B cell (primary cell): ENCODE results near the gene ACIN1. TPM values are rescaled to one million over a fixed set of nuclear protein-coding genes. Genes with fewer than 3 reads are reported as not detected.

ENCODE experiments used
- ATAC-seq: fragments of 200-7000 bp; cut with Tn5 transposase; one replicate; pipeline ENCODE4 v1.10.0; 2021; ENCODE audit warnings: low read depth, mild to moderate bottlenecking, moderate number of reproducible peaks, moderate library complexity
- CTCF ChIA-PET: fragments of 350-600 bp; sonication (Branson Sonifier 250); formaldehyde crosslinking; loops from one replicate; lab custom pipeline; 2021; ENCODE audit warnings: antibody characterized with exemption, inconsistent platforms; lab: Charles Lee
- POLR2A ChIA-PET: fragments of 350-600 bp; sonication (Branson Sonifier 250); formaldehyde crosslinking; loops from one replicate; lab custom pipeline; 2021; ENCODE audit warnings: antibody characterized with exemption; lab: Charles Lee
- DNase-seq: peaks from one replicate; pipeline ENCODE4 v3.0.0; 2013
- H2AFZ ChIP-seq: 2 replicates; pipeline ENCODE4 v1.6.1; 2012; ENCODE audit warnings: mild to moderate bottlenecking, low read depth, low read length; ENCODE audit not compliant: insufficient read depth, poor library complexity, severe bottlenecking
- H3K27ac ChIP-seq, 2 donors: 1 replicate in 1 of 2; 2 replicates in 1 of 2; pipeline ENCODE4 v1.5.1; 2012 to 2013; ENCODE audit warnings: low read length in 2 of 2, mild to moderate bottlenecking in 2 of 2, moderate library complexity in 1 of 2
- H3K27me3 ChIP-seq, 4 experiments: fragments of 200-600 bp in 1 of 4; sonication (generic) in 1 of 4; replicated peaks in 1 of 4; 1 replicate in 2 of 4; 2 replicates in 2 of 4; pipeline versions ENCODE4 v1.6.1 to v1.7.0; 2013 to 2016; ENCODE audit warnings: low read length in 3 of 4, mild to moderate bottlenecking in 2 of 4, mixed read lengths in 1 of 4, moderate library complexity in 1 of 4; ENCODE audit not compliant: insufficient read depth in 4 of 4, control insufficient read depth in 3 of 4; ENCODE audit errors: control extremely low read depth in 1 of 4
- H3K36me3 ChIP-seq, 2 experiments: replicated peaks in 1 of 2; 1 replicate in 1 of 2; 2 replicates in 1 of 2; pipeline versions ENCODE4 v1.6.1 to v1.7.1; 2013; ENCODE audit warnings: low read length in 1 of 2; ENCODE audit not compliant: insufficient read depth in 2 of 2, control insufficient read depth in 1 of 2; ENCODE audit errors: control extremely low read depth in 1 of 2, extremely low read depth in 1 of 2
- H3K4me1 ChIP-seq, 2 donors: fragments of 200-600 bp in 1 of 2; sonication (generic) in 1 of 2; 1 replicate in 1 of 2; 2 replicates in 1 of 2; pipeline versions ENCODE4 v1.5.1 to v1.6.1; 2013 to 2017; ENCODE audit warnings: low read length in 2 of 2; ENCODE audit not compliant: control insufficient read depth in 2 of 2, insufficient read depth in 2 of 2
- H3K4me2 ChIP-seq: replicated peaks from 2 replicates; pipeline ENCODE3; 2012; ENCODE audit warnings: mild to moderate bottlenecking, low read depth, low read length; ENCODE audit not compliant: poor library complexity, severe bottlenecking
- H3K4me3 ChIP-seq, 5 experiments: fragments of 200-600 bp in 1 of 5; sonication (generic) in 1 of 5; 1 replicate in 3 of 5; 2 replicates in 2 of 5; pipeline versions ENCODE4 v1.5.1 to v1.7.0; 2011 to 2016; ENCODE audit warnings: low read length in 4 of 5, mild to moderate bottlenecking in 4 of 5, low read depth in 2 of 5, control low read depth in 1 of 5, moderate library complexity in 1 of 5; ENCODE audit not compliant: insufficient read depth in 1 of 5; ENCODE audit errors: control extremely low read depth in 1 of 5, extremely low read depth in 1 of 5
- H3K79me2 ChIP-seq: fragments of 200-600 bp; sonication (generic); one replicate; pipeline ENCODE4 v1.6.0; 2016; ENCODE audit warnings: low read length; ENCODE audit not compliant: control insufficient read depth, insufficient read depth
- H3K9ac ChIP-seq: fragments of 200-600 bp; sonication (generic); 2 replicates; pipeline ENCODE4 v1.6.1; 2017; ENCODE audit warnings: mild to moderate bottlenecking, low read length, moderate library complexity
- H3K9me3 ChIP-seq, 3 donors: one replicate each; pipeline versions ENCODE4 v1.6.1 to v1.7.1; 2013; ENCODE audit warnings: low read length in 2 of 3; ENCODE audit not compliant: control insufficient read depth in 2 of 3, insufficient read depth in 1 of 3; ENCODE audit errors: control extremely low read depth in 1 of 3
- H4K20me1 ChIP-seq: 2 replicates; pipeline ENCODE4 v1.6.0; 2012; ENCODE audit warnings: mild to moderate bottlenecking, low read length; ENCODE audit not compliant: insufficient read depth, control insufficient read depth, poor library complexity, severe bottlenecking
- H3K27ac Mint-ChIP-seq: one replicate; pipeline ENCODE4 v1.8.0; 2021; ENCODE audit warnings: mixed read lengths
- H3K27me3 Mint-ChIP-seq: one replicate; pipeline ENCODE4 v1.8.0; 2021; ENCODE audit warnings: mixed read lengths
- H3K4me1 Mint-ChIP-seq: one replicate; pipeline ENCODE4 v1.8.0; 2021; ENCODE audit warnings: mixed read lengths
- H3K4me3 Mint-ChIP-seq: one replicate; pipeline ENCODE4 v1.8.0; 2021; ENCODE audit warnings: mixed read lengths
- H3K9me3 Mint-ChIP-seq: one replicate; pipeline ENCODE4 v1.8.0; 2022; ENCODE audit warnings: mixed read lengths; ENCODE audit not compliant: insufficient read depth
- EZH2 ChIP-seq: IDR thresholded peaks from 2 replicates; pipeline ENCODE4 v1.6.1; 2012; ENCODE audit warnings: borderline replicate concordance, low read depth, mild to moderate bottlenecking, moderate library complexity, low read length; ENCODE audit not compliant: insufficient read depth, poor library complexity, severe bottlenecking
- WGBS: methylation state at CpG from one replicate; pipeline ENCODE4 v1.1.5; 2013; ENCODE audit warnings: missing lambda C conversion rate; ENCODE audit not compliant: insufficient coverage; 5-methylcytosine and 5-hydroxymethylcytosine counted together
- intact Hi-C: fragments of 100-400 bp; cut with micrococcal nuclease; formaldehyde crosslinking; loops from one replicate; pipeline ENCODE4 v1.10.0; 2022
- polyA plus RNA-seq: library from polyadenylated mRNA; depleted of rRNA; stranded (reverse); fragments of >200 nt; gene quantifications from 2 replicates; pipeline ENCODE4 v1.2.3, GENCODE V29; 2012
- total RNA-seq, 2 donors: library from RNA; stranded (reverse); fragments of 120-200 nt in 1 of 2; gene quantifications; 1 replicate in 1 of 2; 2 replicates in 1 of 2; pipeline versions ENCODE4 v1.2.3 to v1.2.4, GENCODE V29; 2013 to 2022
- TF ChIP-seq, protein P1 (sequence below): fragments of 200-600 bp; IDR thresholded peaks from one replicate; pipeline ENCODE4 v1.8.0; 2022; ENCODE audit warnings: antibody characterized with exemption, mild to moderate bottlenecking

Gene ACIN1
- total and polyA plus RNA-seq, 2 donors (not counting 1 experiment from before 2014, with no cell fraction given) = 178 to 359 TPM

DNA sequence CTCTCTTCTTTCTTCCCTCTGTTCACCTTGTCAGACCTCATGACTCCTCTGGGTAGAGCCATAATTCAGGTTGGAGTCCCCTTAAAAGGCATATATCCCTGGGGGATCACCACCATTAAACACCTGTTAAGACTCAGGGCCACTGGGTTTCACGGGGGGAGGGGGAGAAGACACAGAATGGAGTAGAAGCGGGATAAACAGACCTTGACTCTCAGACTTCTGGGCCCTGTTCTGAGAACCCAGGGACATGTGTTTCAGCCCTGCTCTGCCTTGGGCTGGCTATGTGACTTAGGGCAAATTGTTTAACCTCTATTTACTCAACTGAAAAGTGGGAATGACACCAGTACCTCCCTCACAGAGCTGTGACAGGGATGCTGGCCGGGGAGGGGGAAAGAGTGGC lies 42.3 kb downstream of the ACIN1 start:
- Histone ChIP-seq H3K4me1 (peaks cover 10 to 13% of the 10 kb centered on the region in 2 donors), H3K4me3 (no peak overlapping the region), H3K4me2 (no peak overlapping the region), H3K9me3 (no peaks in the 10 kb centered on the region), H3K27ac (no peak overlapping the region), H3K9ac (no peak overlapping the region), H3K27me3 (peaks cover 0 to 6% (median 0%) of the 10 kb centered on the region in 4 experiments), H4K20me1 (no peaks in the 10 kb centered on the region), H3K79me2 (no peaks in the 10 kb centered on the region), H2AFZ (no peak overlapping the region), H3K36me3 (no peaks in the 10 kb centered on the region)
- ChIA-PET CTCF (interaction anchor here (1.3 to 19.1 kb wide), 2 partner anchors 67 to 133 kb away, joined by 3 to 1134 read pairs; partner anchors contain the start of gene AJUBA), POLR2A (no interaction called here)
- ATAC-seq = no peak
- TF ChIP-seq, protein P1, sequence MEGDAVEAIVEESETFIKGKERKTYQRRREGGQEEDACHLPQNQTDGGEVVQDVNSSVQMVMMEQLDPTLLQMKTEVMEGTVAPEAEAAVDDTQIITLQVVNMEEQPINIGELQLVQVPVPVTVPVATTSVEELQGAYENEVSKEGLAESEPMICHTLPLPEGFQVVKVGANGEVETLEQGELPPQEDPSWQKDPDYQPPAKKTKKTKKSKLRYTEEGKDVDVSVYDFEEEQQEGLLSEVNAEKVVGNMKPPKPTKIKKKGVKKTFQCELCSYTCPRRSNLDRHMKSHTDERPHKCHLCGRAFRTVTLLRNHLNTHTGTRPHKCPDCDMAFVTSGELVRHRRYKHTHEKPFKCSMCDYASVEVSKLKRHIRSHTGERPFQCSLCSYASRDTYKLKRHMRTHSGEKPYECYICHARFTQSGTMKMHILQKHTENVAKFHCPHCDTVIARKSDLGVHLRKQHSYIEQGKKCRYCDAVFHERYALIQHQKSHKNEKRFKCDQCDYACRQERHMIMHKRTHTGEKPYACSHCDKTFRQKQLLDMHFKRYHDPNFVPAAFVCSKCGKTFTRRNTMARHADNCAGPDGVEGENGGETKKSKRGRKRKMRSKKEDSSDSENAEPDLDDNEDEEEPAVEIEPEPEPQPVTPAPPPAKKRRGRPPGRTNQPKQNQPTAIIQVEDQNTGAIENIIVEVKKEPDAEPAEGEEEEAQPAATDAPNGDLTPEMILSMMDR = no peak
- TF ChIP-seq EZH2 = no peak
- intact Hi-C loops = loop anchor here (10.0 kb wide), 2 partner anchors 668 to 748 kb away; no protein-coding TSS in a partner anchor
- H3K4me3 Mint-ChIP-seq = no peak overlapping the region
- H3K27ac Mint-ChIP-seq = no peak overlapping the region
- peaks cover 14% of the 10 kb centered on the region for H3K4me1 Mint-ChIP-seq
- no peaks in the 10 kb centered on the region for H3K9me3 Mint-ChIP-seq
- H3K27me3 Mint-ChIP-seq = no peaks in the 10 kb centered on the region
- no peak for DNase-seq
- WGBS = 100% methylated on average over 2 of the region's 3 CpGs

DNA sequence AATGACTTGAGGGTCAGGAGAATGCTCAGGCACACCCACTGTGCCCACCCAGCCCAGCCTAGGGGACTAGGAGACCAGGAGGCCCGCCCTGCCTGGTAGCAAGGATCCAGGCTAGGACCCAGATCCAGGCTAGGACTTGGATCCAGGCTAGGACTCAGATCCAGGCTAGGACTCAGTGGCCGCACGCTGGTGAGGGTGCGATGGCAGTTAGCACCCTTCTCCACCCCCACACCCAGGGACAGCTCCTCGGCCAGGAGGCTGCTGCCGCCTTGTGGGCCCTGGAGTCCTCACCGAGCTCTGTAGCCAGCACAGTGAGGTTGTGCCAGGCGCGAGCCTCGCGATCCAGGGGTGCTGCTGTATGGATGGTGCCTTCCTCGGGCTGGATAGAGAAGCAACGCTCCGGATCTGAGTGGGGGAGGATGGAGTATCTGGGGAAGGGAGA lies 42.7 kb downstream of the ACIN1 start:
- H3K4me1 Mint-ChIP-seq = peaks cover 14% of the 10 kb centered on the region
- H3K4me1 ChIP-seq = peaks cover 10 to 13% of the 10 kb centered on the region in 2 donors
- TF ChIP-seq, protein P1 = no peak
- no peak for TF ChIP-seq EZH2
- no peaks in the 10 kb centered on the region for H3K27me3 Mint-ChIP-seq
- H4K20me1 ChIP-seq = no peaks in the 10 kb centered on the region
- no peak overlapping the region for H3K27ac Mint-ChIP-seq
- no peak overlapping the region for H3K4me3 Mint-ChIP-seq
- no peak overlapping the region for H3K9ac ChIP-seq
- H3K4me3 ChIP-seq = no peak overlapping the region
- H2AFZ ChIP-seq = no peak overlapping the region
- no peaks in the 10 kb centered on the region for H3K9me3 Mint-ChIP-seq
- intact Hi-C loops = loop anchor here (10.0 kb wide), 2 partner anchors 667 to 747 kb away; no protein-coding TSS in a partner anchor
- DNase-seq = no peak
- CTCF ChIA-PET = interaction anchor here (1.3 to 19.1 kb wide), 2 partner anchors 66 to 134 kb away, joined by 3 to 1134 read pairs; partner anchors contain the start of gene AJUBA
- 96% methylated on average over 11 of the region's 14 CpGs for WGBS
- no peak overlapping the region for H3K27ac ChIP-seq
- H3K27me3 ChIP-seq = peaks cover 0 to 6% (median 0%) of the 10 kb centered on the region in 4 experiments
- H3K4me2 ChIP-seq = no peak overlapping the region
- H3K36me3 ChIP-seq = no peaks in the 10 kb centered on the region
- H3K79me2 ChIP-seq = no peaks in the 10 kb centered on the region
- POLR2A ChIA-PET = no interaction called here
- no peak for ATAC-seq
- no peaks in the 10 kb centered on the region for H3K9me3 ChIP-seq
